GM21825 (cell line): ENCODE data around the gene KIFAP3.
"Not testable (repeated sequence)": the region's sequence is repeated elsewhere in the genome, so short reads cannot be mapped to it uniquely, and the experiment has no call there.

Experiments used
- ATAC-seq: cut with Tn5 transposase; IDR thresholded peaks from one replicate; pipeline ENCODE4 v1.9.1; 2021; ENCODE audit warnings: mild to moderate bottlenecking, moderate library complexity; ENCODE audit not compliant: unreplicated experiment

Gene KIFAP3

DNA sequence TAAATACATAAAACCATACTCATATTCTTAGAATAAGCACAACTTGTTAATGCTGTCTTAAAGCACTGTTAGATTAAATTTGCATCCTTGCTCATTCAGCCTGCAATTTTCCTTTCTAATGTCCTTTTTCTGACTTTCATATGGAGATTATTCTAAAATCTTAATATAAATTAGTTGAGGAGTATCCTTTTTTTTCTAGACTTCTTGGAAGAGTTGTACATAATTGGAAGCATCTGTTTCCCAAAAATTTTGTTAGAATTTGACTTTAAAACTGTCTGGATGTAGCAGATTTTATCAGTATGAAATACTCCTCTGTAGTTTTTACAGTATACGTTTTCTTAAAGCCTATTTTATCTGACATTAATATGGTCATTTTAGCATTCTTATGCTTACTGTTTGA, 9.7 kb downstream of the KIFAP3 start:
- ATAC-seq, result no peak

- no peak for ATAC-seq
These were observed 11.2 kb downstream of the KIFAP3 start for GRCh38 chr1:170063109-170063826.

GRCh38 chr1:170061676-170062075, 12.8 kb downstream of the KIFAP3 start:
- not testable (repeated sequence) for ATAC-seq

DNA sequence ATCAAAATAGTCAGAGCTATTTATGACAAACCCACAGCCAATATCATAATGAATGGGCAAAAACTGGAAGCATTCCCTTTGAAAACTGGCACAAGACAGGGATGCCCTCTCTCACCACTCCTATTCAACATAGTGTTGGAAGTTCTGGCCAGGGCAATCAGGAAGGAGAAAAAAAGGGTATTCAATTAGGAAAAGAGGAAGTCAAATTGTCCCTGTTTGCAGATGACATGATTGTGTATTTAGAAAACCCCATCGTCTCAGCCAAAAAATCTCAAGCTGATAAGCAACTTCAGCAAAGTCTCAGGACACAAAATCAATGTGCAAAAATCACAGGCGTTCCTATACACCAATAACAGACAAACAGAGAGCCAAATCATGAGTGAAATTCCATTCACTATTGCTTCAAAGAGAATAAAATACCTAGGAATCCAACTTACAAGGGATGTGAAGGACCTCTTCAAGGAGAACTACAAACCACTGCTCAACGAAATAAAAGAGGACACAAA, 14.4 kb downstream of the KIFAP3 start:
- ATAC-seq, result not testable (repeated sequence)

- no peak for ATAC-seq
These were observed 25.2 kb downstream of the KIFAP3 start for GRCh38 chr1:170049176-170049800.

GRCh38 chr1:170048515-170048914, 26.0 kb downstream of the KIFAP3 start:
- ATAC-seq, result no peak

DNA sequence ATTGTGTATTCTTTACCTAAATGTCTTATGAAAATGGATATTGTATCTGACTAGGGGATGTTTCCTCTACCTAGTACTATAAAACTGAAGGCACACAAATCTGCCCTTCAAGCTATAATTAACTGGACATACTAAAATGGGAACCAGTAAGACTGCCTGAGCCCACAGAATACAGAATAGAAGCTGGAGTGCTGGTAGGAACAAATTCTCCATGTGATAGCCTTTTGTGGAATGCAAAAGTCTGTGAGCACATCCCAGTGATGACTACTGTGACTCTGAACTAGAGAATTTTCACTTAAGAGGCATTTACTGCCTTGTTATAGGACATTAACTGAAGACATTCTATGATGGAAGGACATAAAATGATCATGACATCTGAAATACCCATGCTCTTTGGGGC, 30.3 kb downstream of the KIFAP3 start:
- ATAC-seq, result no peak

DNA sequence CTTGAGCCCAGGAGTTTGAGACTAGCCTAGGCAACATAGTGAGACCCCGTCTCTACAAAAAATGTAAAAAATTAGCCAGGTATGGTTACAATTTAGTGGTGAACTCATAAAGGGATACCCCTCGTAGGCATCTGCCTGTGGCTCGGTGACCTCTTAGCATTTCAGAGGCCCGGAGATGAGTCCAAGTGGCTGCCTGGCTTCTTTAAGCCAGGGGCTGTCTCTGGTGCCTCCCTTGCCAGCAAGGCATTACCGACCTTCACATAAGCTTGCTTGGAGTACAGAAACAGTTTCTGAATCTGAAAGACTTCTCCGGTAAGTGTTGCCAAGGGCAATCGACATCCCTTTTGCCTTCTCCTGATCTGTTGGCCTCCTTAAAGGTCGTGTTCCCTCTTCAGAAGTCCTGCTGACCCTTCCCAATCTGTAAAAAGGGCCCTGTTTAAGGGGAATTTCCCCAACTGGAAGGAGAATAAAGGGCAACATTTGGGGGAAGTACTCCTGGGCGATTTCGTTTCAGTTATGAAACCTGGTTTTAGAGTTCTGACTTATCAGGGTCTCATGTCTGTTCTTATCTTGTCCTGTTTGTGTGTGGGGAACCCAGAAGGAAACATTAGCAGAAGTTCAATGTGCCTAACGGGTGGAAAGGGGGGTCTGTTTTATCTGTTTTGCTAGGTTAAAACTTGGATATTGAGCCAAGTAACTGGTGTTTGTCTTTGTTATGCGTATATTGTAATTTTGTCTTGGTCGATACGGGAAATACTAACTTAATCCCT, 32.9 kb downstream of the KIFAP3 start:
- no peak for ATAC-seq

GRCh38 chr1:170032531-170033280, 41.8 kb downstream of the KIFAP3 start:
- ATAC-seq, result no peak

DNA sequence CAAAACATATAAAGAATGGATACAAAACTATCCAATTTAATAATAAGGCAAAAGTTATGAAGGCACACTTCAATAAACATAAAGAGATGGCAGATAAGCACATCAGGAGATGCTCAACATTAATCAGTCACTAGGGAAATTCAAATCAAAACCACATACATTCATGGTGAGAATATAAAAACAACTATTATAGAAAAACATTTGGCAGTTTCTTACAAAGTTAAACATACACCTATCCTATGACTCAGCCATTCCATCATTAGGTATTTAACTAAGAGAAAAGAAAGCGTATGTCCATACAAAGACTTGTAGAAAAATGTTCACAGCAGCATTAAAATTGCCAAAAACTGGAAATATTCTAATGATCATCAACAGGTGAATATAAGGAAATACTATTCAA, 44.3 kb downstream of the KIFAP3 start:
- ATAC-seq, result no peak

DNA sequence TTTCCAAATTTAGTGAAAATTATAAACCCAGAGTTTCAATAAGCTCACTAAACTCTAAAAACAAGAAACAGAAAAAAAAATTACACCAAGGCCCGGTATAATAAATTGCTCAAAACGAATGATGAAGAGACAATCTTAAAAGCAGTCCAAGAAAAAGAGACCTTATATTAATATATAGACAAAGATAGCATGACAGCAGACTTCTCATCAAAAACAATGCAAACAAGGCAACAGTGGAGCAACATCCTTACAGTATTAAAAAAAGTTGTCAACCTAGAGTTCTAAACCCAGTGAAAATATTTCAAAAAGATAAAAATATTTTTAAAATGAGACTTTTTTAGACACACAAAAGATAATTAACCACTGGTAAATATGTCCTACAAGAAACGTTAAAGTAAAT, 46.7 kb downstream of the KIFAP3 start:
- ATAC-seq, result no peak

DNA sequence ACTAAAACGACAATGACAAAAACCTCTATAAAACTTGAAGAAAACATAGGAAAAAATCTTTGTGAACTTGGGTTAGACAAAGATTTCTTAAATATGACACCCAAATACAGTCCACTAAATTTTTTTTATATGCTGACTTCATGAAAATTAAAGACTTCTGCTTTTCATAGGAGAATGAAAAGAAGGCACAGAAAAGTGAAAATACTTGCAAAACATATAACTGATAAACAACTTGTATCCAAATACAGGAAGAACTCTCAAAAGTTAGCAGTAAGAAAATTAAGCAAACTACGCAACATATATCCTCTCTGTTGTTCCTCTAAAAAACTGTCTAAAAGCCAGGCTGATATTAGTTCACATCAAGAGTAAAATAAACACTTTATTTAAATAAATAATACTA, 53.6 kb downstream of the KIFAP3 start:
- ATAC-seq, result no peak

DNA sequence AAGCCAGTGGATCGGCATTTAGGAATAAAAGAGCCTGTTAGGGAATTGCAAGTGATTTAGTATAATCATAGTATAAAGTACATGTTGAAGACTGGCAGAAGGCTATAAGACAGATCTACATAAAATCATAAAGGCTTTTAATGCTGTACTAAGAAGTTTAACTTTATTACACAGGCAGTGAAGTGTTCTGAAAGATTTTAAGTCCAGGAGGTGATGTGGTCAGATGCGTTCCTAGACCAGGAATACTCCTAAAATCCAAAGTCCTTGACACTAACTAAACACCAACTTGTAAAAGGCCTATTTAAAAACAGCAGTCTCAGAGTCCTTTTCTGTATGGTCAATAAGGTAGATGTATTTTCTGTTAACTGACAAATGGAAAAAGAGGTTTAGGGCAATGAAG, 57.0 kb downstream of the KIFAP3 start:
- no peak for ATAC-seq

DNA sequence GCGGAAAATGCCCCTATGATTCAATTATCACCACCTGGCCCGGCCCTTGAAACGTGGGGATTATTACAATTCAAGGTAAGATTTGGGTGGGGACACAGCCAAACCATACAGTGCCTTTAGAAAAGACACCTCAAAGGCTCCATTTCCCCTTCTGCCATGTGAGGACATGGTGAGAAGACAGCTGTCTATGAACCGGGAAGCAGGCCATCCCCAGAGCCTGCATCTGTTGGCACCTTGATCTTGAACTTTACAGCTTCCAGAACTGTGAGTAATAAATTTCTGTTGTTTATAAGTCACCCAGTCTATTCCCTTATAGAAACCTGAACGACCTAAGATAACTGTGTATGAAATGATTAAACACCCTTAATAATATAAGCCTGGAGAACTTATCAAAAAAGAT, 61.6 kb downstream of the KIFAP3 start:
- no peak for ATAC-seq

- no peak for ATAC-seq
These were observed 64.1 kb downstream of the KIFAP3 start for GRCh38 chr1:170010443-170010842.

DNA sequence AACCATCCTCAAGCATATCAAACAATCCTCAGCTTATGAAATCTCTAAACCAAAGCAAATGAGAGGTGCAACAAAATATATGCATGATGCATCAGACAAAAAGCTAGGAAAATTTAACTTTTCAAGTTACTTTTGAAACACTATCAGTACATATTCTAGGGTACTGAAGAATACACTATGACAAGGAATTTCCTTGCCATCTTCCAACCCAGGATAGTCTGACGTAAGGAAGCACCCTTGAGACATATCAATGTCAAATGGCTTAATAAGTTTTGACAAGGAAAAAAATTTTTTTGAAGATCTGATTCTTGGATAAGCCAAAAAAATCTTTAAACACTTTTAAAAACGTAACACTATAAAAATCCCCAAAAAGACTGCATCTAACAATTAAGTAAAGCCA, 64.9 kb downstream of the KIFAP3 start:
- ATAC-seq, result no peak

- ATAC-seq, result not testable (repeated sequence)
These were observed 65.8 kb downstream of the KIFAP3 start for GRCh38 chr1:170008745-170009144.

DNA sequence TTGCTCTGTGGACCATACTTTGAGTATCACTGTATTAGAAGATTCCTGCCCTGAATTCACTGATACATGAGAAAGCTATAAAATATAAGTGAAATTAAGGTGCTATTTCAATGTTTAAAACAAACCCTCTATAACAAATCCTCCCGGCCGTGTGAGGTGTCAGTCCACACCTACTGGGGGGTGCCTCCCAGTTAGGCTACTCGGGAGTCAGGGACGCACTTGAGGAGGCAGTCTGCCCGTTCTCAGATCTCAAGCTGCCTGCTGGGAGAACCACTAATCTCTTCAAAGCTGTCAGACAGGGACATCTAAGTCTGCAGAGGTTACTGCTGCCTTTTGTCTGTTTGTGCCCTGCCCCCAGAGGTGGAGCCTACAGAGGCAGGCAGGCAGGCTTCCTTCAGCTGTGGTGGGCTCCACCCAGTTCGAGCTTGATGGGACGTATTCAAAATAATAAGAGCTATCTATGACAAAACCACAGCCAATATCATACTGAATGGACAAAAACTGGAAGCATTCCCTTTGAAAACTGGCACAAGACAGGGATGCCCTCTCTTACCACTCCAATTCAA, 71.1 kb downstream of the KIFAP3 start:
- not testable (repeated sequence) for ATAC-seq

DNA sequence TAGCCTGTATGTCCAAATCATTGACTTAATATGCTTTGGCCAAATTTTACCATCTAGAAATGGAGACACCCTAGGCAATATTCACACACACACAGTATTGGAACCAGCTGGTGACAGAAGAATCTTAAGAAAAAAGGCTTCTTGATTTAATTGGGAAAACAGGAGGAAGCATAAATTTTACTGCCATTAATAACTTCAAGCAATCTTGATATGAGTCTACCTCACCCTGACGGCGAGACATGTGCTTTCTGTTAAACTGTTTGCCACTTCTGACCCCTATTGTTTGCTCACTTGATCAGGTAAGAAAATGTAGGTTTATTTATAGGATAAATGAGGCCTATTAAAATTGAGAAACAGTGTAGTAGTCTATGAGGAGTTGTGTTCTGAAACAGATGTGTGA, 73.2 kb downstream of the KIFAP3 start:
- ATAC-seq, result no peak

DNA sequence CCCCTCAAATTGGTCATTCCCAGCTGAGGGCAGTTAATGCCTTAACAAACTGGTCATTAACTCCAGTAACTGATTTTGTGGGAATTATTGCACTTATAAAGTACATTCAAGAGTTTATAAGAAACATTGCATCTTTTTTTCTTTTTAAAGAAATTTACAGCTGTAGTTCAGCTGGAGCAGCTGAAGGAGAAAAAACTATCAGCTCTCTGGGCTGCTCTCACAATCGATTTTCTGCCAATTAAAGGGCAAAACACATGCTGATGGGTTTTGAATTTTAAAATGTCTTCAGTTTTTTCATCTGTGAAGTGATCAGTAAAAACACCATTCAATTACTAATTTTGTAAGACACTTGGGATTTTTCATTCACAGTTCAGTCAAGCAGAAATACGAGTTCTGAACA, 74.7 kb downstream of the KIFAP3 start:
- ATAC-seq, result no peak

- ATAC-seq, result no peak
These were observed 75.2 kb downstream of the KIFAP3 start for GRCh38 chr1:169999331-169999741.
